HL-60/S4 treated with phorbol 12-myristate 13-acetate at 8.2 ng/mL for 4 days and 3 days (cell line): ENCODE data around the gene NETO2.
"Not testable (repeated sequence)": the region's sequence is repeated elsewhere in the genome, so short reads cannot be mapped to it uniquely, and the experiment has no call there.

ENCODE experiments used
- in situ Hi-C: fragments of 300-500 bp; cut with MboI; formaldehyde crosslinking; loops from 2 replicates; pipeline ENCODE4 v1.15.0; 2022; ENCODE audit warnings: low sequenced_read_pairs

Gene NETO2

DNA sequence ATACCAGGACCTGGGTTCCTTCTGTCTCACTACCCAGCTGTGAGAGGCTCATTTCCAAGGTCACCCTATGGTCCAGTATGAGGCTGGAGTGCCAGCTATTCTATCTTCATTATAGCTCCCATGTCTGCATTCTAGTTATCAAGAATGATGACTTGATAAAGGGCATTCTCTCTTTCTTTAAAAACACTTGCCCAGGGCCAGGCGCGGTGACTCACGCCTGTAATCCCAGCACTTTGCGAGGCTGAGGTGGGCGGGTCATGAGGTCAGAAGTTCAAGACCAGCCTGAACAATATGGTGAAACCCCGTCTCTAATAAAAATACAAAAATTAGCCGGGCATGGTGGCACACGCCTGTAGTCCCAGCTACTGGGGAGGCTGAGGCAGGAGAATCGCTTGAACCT, 5.8 kb downstream of the NETO2 start:
- in situ Hi-C loops = loop anchor here (25.0 kb wide), 1 partner anchor 1024 kb away; the partner anchor contains the start of gene ABCC12

DNA sequence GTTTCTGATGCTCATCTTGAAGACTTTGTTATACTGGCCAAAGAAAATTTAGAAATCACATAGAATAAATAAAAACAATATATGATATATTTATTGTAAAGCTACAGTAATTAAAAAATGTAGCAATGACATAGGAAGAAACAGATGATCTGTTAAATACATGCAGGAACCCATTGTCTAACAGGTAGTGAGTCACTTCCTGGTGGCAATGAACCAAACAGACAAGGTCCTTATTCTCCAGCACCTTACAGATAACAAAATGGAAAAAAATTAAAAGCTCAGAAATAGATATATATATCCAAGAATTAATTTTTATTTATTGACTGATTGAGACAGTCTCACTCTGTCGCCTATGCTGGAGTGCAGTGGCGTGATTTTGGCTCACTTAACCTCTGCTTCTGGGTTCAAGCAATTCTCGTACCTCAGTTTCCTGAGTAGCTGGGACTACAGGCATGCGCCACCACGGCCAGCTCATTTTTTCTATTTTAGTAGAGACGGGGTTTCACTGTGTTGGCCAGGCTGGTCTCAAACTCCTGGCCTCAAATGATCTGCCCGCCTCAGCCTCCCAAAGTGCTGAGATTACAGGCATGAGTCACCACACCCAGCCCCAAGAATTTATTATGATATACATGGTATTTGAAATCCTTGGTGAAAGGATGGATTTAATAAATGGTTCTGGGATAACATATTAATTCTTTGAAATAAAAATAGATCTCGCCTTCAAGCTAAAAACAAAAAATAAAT, 7.5 kb downstream of the NETO2 start:
- in situ Hi-C loops = loop anchor here (25.0 kb wide), 1 partner anchor 1026 kb away; the partner anchor contains the start of gene ABCC12

DNA sequence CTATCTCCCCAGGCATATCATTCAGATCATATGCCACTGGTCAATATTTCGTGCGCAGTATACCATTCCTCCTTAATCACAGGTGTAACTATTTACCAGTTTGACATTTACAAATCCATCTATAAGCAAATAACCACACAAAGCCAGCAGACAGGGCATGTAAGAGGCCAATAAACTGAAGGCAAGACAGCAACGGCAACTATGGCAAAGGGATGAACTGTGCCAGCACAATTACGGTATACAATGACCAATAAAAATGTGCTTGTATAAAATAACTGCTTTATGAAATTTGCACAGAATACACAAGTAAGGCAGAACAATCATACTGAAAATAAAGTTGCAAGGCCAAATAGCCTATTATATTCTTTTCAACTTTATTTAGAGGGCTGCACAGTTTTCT, 9.2 kb downstream of the NETO2 start:
- in situ Hi-C loops = loop anchor here (25.0 kb wide), 1 partner anchor 1028 kb away; the partner anchor contains the start of gene ABCC12

- in situ Hi-C loops = loop anchor here (25.0 kb wide), 1 partner anchor 1030 kb away; the partner anchor contains the start of gene ABCC12
These were observed 11.4 kb downstream of the NETO2 start for GRCh38 chr16:47132308-47132707.

DNA sequence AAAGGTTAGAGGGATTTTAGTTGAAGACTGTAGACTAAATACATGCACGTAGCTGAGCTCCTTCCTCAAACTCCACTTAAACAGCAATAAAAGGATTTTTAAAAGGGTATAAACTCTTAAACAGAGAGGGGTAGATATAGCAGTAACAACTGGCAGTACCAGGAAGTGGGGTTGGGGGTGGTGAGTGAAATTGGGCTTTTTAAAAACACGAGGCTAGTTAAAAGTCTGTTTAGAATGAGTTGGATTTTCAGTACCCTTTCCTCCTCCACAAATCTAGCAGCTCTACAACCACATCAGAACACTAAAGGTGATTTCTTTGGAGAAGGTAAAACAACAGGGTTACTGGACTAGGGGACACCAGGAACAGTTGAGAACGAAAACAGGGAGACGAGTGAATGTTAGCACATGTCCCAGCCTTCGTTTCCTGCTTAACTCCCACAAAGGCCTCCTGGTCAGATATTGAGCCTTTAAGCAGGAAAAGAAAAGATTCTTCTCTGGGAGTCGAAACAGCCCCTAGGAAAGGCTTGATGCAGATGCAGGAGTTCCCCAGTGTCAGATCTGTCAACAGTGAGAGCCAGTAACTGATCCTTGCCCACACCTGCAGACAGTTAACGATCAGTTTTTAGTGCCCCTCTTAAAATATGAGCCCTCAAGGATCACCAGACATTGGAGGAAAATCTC, 13.8 kb downstream of the NETO2 start:
- in situ Hi-C loops = loop anchor here (25.0 kb wide), 1 partner anchor 1032 kb away; the partner anchor contains the start of gene ABCC12

GRCh38 chr16:47127541-47127940, 16.2 kb downstream of the NETO2 start:
- in situ Hi-C loops = loop anchor here (25.0 kb wide), 1 partner anchor 1035 kb away; the partner anchor contains the start of gene ABCC12

- in situ Hi-C loops = loop anchor here (25.0 kb wide), 1 partner anchor 1037 kb away; the partner anchor contains the start of gene ABCC12
These were observed 18.0 kb downstream of the NETO2 start for GRCh38 chr16:47125757-47126156.

- in situ Hi-C loops = no loop called here
These were observed 30.6 kb downstream of the NETO2 start for GRCh38 chr16:47113130-47113529.

- in situ Hi-C loops = no loop called here
These were observed 32.8 kb downstream of the NETO2 start for GRCh38 chr16:47110939-47111338.

- in situ Hi-C loops = no loop called here
These were observed 34.4 kb downstream of the NETO2 start for GRCh38 chr16:47109361-47109760.

- in situ Hi-C loops = not testable (repeated sequence)
These were observed 40.8 kb downstream of the NETO2 start for GRCh38 chr16:47102921-47103320.

DNA sequence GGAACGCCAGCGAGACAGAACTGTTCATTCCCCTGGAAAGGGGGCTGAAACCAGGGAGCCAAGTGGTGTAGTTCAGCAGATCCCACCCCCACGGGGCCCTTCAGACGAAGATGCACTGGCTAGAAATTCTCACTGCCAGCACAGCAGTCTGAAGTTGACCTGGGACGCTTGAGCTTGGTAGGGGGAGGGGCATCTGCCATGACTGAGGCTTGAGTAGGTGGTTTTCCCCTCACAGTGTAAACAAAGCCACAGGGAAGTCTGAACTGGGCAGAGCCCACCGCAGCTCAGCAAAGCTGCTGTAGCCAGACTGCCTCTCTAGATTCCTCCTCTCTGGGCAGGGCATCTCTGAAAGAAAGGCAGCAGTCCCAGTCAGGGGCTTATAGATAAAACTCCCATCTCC, 46.6 kb downstream of the NETO2 start:
- in situ Hi-C loops = not testable (repeated sequence)

GRCh38 chr16:47096297-47096696, 47.4 kb downstream of the NETO2 start:
- in situ Hi-C loops = no loop called here

GRCh38 chr16:47084198-47084597, 59.5 kb downstream of the NETO2 start:
- in situ Hi-C loops = no loop called here

DNA sequence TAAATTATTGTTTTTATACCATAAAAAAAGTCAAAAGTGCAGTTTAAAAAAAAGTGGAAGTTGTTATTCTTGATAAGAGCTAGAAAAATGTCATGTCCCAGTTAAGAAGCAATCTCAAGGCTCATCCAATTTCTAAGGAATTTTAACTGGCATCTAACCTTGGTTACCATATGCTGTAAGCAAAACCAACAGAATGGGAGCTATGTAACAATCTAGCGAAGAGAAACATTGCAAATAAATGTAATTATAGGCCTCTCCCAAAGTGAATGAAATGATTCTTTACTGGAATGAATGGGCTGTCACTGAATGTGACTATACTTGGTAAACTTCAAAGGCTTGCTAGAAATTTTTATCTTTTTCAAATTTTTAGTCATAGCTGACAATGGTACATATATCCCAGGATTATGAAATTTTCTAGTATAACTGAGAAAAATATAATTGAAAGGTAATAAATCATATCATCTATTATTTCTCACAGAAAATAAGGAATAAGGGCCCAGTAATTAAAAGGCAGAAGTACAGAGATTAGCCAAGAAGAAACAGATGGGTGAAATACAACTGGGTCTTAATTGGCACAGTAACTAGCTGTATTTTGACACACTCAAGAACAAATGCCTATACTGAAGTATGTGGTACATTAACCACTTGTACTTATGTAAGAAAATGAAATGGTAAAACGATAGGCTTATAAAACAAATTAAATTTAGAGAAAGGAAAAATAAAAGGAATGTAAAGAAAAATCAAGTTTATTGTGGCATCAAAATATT, 61.5 kb downstream of the NETO2 start:
- in situ Hi-C loops = no loop called here

DNA sequence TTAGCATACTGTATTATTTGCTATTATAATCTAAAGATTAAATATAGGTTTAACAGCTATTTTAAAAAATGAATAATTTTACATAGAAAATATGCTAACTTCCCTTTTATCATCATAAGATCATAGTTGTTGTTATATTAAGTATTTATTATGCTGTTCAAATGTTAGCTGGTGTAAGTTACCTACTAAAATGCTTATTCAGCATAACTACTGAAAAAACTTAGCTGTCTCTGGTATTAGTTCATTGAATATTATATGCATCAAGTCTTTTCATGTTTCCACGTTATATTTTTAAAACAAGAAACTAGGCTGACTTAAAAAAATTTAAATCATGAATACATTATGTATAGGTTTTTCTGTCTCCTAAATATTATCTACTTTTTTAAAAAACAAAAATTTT, 62.6 kb downstream of the NETO2 start:
- in situ Hi-C loops = no loop called here

DNA sequence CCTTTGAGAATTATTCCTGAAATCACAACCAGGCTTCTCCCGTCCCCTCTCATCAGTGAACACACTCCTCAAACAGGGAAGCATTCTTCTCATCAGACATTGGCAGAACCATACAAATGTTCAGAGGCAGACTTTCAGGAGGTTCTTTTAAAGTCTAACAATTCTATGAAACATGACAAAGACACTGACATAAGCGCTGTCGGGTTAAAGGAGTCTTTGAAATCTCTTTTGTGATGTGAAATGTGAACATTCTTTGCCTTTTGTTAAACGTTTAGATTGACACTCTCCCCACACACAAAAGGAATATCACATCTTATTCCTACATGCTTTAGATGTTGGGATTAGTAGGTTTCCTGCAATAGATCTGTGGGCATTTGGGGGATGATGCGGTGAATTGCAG, 63.9 kb downstream of the NETO2 start:
- in situ Hi-C loops = no loop called here

- in situ Hi-C loops = no loop called here
These were observed 70.3 kb downstream of the NETO2 start for GRCh38 chr16:47073223-47074155.

DNA sequence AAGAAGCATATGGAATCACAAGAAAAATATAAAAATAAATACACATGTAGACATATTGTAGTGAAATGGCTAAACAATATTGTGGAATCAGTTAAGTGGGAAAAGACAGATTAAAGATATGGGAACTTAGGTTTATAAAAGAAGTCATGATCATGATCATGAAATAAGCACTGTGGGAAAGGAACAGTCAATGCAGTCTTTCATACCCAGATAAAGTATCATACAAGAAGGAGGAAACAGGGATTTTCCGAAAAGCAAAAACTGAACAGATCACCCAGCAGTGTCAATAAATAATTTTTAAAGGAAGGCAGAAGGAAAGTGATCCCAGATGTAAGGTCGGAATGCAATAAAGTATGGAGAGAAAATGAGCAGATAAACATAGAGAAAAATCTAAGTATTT, 71.6 kb downstream of the NETO2 start:
- in situ Hi-C loops = no loop called here
